HepG2 (cell line): ENCODE results near the gene TMEM80. TPM values are rescaled to one million over a fixed set of nuclear protein-coding genes. Genes with fewer than 3 reads are reported as not detected.

Experiments
- CBFB ChIP-seq: sonication (generic); formaldehyde crosslinking; IDR thresholded peaks from 2 replicates; pipeline ENCODE4 v1.4.0; 2020; ENCODE audit warnings: missing genetic modification reagents
- CENPX ChIP-seq: sonication (generic); formaldehyde crosslinking; IDR thresholded peaks from 2 replicates; pipeline ENCODE4 v1.9.0; 2021; ENCODE audit warnings: mild to moderate bottlenecking, missing genetic modification reagents, moderate library complexity
- CHD4 ChIP-seq: fragments of 200-600 bp; sonication (generic); IDR thresholded peaks from 2 replicates; pipeline ENCODE4 v1.7.0; 2017; ENCODE audit warnings: mild to moderate bottlenecking, low read length, borderline replicate concordance
- EED ChIP-seq: sonication (generic); formaldehyde crosslinking; IDR thresholded peaks from 2 replicates; pipeline ENCODE4 v1.5.0; 2020; ENCODE audit warnings: mild to moderate bottlenecking, missing genetic modification reagents
- FOXO1 ChIP-seq: sonication (generic); formaldehyde crosslinking; IDR thresholded peaks from 2 replicates; pipeline ENCODE4 v1.4.0; 2020; ENCODE audit warnings: missing genetic modification reagents
- HES4 ChIP-seq: sonication (generic); formaldehyde crosslinking; IDR thresholded peaks from 2 replicates; pipeline ENCODE4 v1.9.0; 2021; ENCODE audit warnings: mild to moderate bottlenecking, missing genetic modification reagents, borderline replicate concordance
- HMG20B ChIP-seq: conservative IDR thresholded peaks from 2 replicates; pipeline ENCODE4 v1.6.1; 2016; ENCODE audit warnings: missing genetic modification reagents, missing compliant biosample characterization
- HNRNPLL ChIP-seq: fragments of 200-400 bp; formaldehyde crosslinking; IDR thresholded peaks from 2 replicates; pipeline ENCODE4 v1.6.1; 2017; ENCODE audit warnings: mild to moderate bottlenecking, low read depth, low read length; ENCODE audit not compliant: poor library complexity, severe bottlenecking
- KLF16 ChIP-seq, 2 experiments: sonication (generic) in 1 of 2; formaldehyde crosslinking in 1 of 2; IDR thresholded peaks; 2 replicates each; pipeline versions ENCODE4 v1.6.1 to v1.8.0; 2016 to 2023; ENCODE audit warnings: missing genetic modification reagents in 2 of 2, missing compliant biosample characterization in 1 of 2
- KMT2A ChIP-seq: sonication (generic); formaldehyde crosslinking; IDR thresholded peaks from 2 replicates; pipeline ENCODE4 v1.4.0; 2020; ENCODE audit warnings: missing genetic modification reagents
- NFAT5 ChIP-seq: sonication (generic); formaldehyde crosslinking; IDR thresholded peaks from 2 replicates; pipeline ENCODE4 v1.4.0; 2020; ENCODE audit warnings: missing genetic modification reagents
- NFRKB ChIP-seq: fragments of 450-650 bp; IDR thresholded peaks from 2 replicates; pipeline ENCODE4 v1.6.1; 2017
- POLR2A ChIP-seq, 2 experiments: IDR thresholded peaks; 2 replicates each; pipeline ENCODE4 v1.6.1; 2011; ENCODE audit warnings: low read depth in 2 of 2, low read length in 2 of 2, mild to moderate bottlenecking in 1 of 2, moderate library complexity in 1 of 2; ENCODE audit not compliant: insufficient read depth in 1 of 2
- SP1 ChIP-seq, 2 experiments: fragments of 450-650 bp in 1 of 2; sonication (generic) in 1 of 2; formaldehyde crosslinking in 1 of 2; IDR thresholded peaks; 2 replicates each; pipeline versions ENCODE4 v1.4.0 to v1.6.1; 2016 to 2020; ENCODE audit warnings: missing genetic modification reagents in 1 of 2
- ZKSCAN5 ChIP-seq: sonication (generic); formaldehyde crosslinking; IDR thresholded peaks from 2 replicates; pipeline ENCODE4 v1.5.1; 2020; ENCODE audit warnings: mild to moderate bottlenecking, missing genetic modification reagents
- ZNF232 ChIP-seq: sonication (generic); formaldehyde crosslinking; IDR thresholded peaks from 2 replicates; pipeline ENCODE4 v1.4.0; 2020; ENCODE audit warnings: missing genetic modification reagents, borderline replicate concordance
- ZNF34 ChIP-seq: sonication (generic); formaldehyde crosslinking; IDR thresholded peaks from 2 replicates; pipeline ENCODE4 v1.4.0; 2020; ENCODE audit warnings: mild to moderate bottlenecking, missing genetic modification reagents, borderline replicate concordance
- ZNF7 ChIP-seq: IDR thresholded peaks from 2 replicates; pipeline ENCODE4 v1.6.1; 2016; ENCODE audit warnings: missing biosample characterization, missing genetic modification reagents
- ZNF850 ChIP-seq: sonication (generic); formaldehyde crosslinking; conservative IDR thresholded peaks from 2 replicates; pipeline ENCODE4 v1.9.0; 2021; ENCODE audit warnings: mild to moderate bottlenecking, missing genetic modification reagents
- ZNF879 ChIP-seq: sonication (generic); formaldehyde crosslinking; IDR thresholded peaks from 2 replicates; pipeline ENCODE4 v1.8.1; 2023; ENCODE audit warnings: missing genetic modification reagents
- polyA plus RNA-seq, 8 experiments: library from polyadenylated mRNA; depleted of rRNA in 3 of 8; stranded (reverse) in 7 of 8; unstranded in 1 of 8; fragments of >200 nt; fragmentation: Illumina TruSeq in 4 of 8; extraction: Trizol in 4 of 8; gene quantifications; 2 replicates each; pipeline versions ENCODE4 v1.2.1 to v1.2.3, GENCODE V29; 2011 to 2016; ENCODE audit warnings: low read depth in 4 of 8, missing spikeins in 1 of 8, mixed read lengths in 1 of 8; ENCODE audit not compliant: insufficient read depth in 1 of 8
- total RNA-seq, 5 experiments: library from RNA; depleted of rRNA; stranded (reverse); fragments of >200 nt; fragmentation: Illumina TruSeq; extraction: Trizol; gene quantifications; 2 replicates each; pipeline ENCODE4 v1.2.3, GENCODE V29; 2016; ENCODE audit warnings: low read depth in 1 of 5
- TF ChIP-seq, protein P1 (sequence below): sonication (generic); formaldehyde crosslinking; IDR thresholded peaks from 2 replicates; pipeline ENCODE4 v1.8.0; 2022; ENCODE audit warnings: mild to moderate bottlenecking, missing genetic modification reagents, borderline replicate concordance
- TF ChIP-seq, protein P2 (sequence below): IDR thresholded peaks from 2 replicates; pipeline ENCODE4 v1.6.1; 2016; ENCODE audit warnings: low read depth

Gene TMEM80
- total and polyA plus RNA-seq, 2 of the 13 experiments (the other 11 are each of a cell fraction or from before 2014, with no cell fraction given), result 5.6 to 17.1 TPM

DNA sequence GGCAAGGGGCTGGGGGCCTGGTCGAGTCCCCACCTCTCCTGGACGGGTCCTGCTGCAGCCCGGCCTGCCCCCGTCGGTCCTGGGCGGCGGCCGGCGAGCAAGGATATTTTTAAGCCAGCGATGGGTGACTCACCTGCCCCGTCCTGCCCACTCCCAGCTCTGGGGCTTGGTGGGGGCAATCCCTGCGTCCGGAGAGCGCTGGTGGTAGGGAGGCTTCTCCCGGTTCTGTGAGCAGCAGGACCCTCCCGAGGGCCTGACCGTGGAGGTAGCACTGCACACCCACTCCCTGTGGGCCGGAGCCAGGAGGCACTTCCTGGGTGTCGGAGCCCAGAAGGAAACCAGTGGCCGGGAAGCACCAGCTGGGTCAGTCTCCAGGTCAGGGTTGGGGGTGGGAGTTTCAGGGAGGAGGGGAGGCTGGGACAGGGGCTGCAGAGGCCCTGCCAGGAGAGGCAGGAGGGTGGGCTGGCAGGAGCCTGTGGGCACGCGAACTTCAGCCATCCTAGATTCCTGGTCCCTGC, 10.9 kb downstream of the TMEM80 start (continued):
- TF ChIP-seq, protein P1, sequence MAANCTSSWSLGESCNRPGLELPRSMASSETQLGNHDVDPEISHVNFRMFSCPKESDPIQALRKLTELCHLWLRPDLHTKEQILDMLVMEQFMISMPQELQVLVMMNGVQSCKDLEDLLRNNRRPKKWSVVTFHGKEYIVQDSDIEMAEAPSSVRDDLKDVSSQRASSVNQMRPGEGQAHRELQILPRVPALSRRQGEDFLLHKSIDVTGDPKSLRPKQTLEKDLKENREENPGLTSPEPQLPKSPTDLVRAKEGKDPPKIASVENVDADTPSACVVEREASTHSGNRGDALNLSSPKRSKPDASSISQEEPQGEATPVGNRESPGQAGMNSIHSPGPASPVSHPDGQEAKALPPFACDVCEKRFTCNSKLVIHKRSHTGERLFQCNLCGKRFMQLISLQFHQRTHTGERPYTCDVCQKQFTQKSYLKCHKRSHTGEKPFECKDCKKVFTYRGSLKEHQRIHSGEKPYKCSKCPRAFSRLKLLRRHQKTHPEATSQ (CRISPR knock-in tag), result 0 out of 2 replicates have a peak, but pooled peaks have one; percentile 20
- TF ChIP-seq ZNF879 (CRISPR knock-in tag), result 0 out of 2 replicates have a peak, but pooled peaks have one; percentile 8
- peak; percentile 38 for TF ChIP-seq HNRNPLL
- 0 out of 2 replicates have a peak, but pooled peaks have one; percentile 2 for TF ChIP-seq ZNF34
- TF ChIP-seq KMT2A (CRISPR knock-in tag), result 0 out of 2 replicates have a peak, but pooled peaks have one; percentile 8
- 0 out of 2 replicates have a peak, but pooled peaks have one; percentile 12 for TF ChIP-seq HES4 (CRISPR knock-in tag)
- TF ChIP-seq NFAT5 (CRISPR knock-in tag), result peak; percentile 15; the same call in 1 of the 2 replicates
- no peak for TF ChIP-seq CENPX (CRISPR knock-in tag)
- peak in 1 of 2 experiments; percentile 57; a peak in 2 of 4 replicates for TF ChIP-seq POLR2A (IDR thresholded peaks at IDR 0.05; ENCODE audit: insufficient read depth in 1 of 2, low read depth in 2 of 2, low read length in 2 of 2)
- TF ChIP-seq, protein P2, sequence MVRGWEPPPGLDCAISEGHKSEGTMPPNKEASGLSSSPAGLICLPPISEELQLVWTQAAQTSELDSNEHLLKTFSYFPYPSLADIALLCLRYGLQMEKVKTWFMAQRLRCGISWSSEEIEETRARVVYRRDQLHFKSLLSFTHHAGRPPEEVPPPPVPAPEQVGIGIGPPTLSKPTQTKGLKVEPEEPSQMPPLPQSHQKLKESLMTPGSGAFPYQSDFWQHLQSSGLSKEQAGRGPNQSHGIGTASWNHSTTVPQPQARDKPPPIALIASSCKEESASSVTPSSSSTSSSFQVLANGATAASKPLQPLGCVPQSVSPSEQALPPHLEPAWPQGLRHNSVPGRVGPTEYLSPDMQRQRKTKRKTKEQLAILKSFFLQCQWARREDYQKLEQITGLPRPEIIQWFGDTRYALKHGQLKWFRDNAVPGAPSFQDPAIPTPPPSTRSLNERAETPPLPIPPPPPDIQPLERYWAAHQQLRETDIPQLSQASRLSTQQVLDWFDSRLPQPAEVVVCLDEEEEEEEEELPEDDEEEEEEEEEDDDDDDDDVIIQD (CRISPR knock-in tag), result no peak; the same call in 1 of the 2 replicates
- no peak for TF ChIP-seq HMG20B
- TF ChIP-seq SP1 (IDR thresholded peaks at IDR 0.05), result no peak
- TF ChIP-seq SP1 (CRISPR knock-in tag; IDR thresholded peaks at IDR 0.05), result 0 out of 2 replicates have a peak, but pooled peaks have one; percentile 10
- peak; percentile 41; the same call in 1 of the 2 replicates for TF ChIP-seq ZNF232 (CRISPR knock-in tag)
- peak; percentile 33; the same call in 1 of the 2 replicates for TF ChIP-seq ZKSCAN5 (CRISPR knock-in tag)
- 0 out of 2 replicates have a peak, but pooled peaks have one; percentile 3 for TF ChIP-seq CBFB (CRISPR knock-in tag)
- 0 out of 2 replicates have a peak, but pooled peaks have one; percentile 23 for TF ChIP-seq FOXO1 (CRISPR knock-in tag)
- peak; percentile 6; the same call in 1 of the 2 replicates for TF ChIP-seq ZNF7 (CRISPR knock-in tag)
- TF ChIP-seq NFRKB, result no peak
- 0 out of 2 replicates have a peak, but pooled peaks have one; percentile 47 for TF ChIP-seq ZNF850 (CRISPR knock-in tag)
- TF ChIP-seq CHD4, result no peak
- 0 out of 4 replicates have a peak, but pooled peaks of 1 of the 2 experiments have one; percentile 16 for TF ChIP-seq KLF16 (CRISPR knock-in tag; IDR thresholded peaks at IDR 0.05)
- 0 out of 2 replicates have a peak, but pooled peaks have one; percentile 22 for TF ChIP-seq EED (CRISPR knock-in tag)
